ENCODE data around the gene VWA3B. TPM values are rescaled to one million over a fixed set of nuclear protein-coding genes. Genes with fewer than 3 reads are reported as not detected.

VWA3B gene, protein sequence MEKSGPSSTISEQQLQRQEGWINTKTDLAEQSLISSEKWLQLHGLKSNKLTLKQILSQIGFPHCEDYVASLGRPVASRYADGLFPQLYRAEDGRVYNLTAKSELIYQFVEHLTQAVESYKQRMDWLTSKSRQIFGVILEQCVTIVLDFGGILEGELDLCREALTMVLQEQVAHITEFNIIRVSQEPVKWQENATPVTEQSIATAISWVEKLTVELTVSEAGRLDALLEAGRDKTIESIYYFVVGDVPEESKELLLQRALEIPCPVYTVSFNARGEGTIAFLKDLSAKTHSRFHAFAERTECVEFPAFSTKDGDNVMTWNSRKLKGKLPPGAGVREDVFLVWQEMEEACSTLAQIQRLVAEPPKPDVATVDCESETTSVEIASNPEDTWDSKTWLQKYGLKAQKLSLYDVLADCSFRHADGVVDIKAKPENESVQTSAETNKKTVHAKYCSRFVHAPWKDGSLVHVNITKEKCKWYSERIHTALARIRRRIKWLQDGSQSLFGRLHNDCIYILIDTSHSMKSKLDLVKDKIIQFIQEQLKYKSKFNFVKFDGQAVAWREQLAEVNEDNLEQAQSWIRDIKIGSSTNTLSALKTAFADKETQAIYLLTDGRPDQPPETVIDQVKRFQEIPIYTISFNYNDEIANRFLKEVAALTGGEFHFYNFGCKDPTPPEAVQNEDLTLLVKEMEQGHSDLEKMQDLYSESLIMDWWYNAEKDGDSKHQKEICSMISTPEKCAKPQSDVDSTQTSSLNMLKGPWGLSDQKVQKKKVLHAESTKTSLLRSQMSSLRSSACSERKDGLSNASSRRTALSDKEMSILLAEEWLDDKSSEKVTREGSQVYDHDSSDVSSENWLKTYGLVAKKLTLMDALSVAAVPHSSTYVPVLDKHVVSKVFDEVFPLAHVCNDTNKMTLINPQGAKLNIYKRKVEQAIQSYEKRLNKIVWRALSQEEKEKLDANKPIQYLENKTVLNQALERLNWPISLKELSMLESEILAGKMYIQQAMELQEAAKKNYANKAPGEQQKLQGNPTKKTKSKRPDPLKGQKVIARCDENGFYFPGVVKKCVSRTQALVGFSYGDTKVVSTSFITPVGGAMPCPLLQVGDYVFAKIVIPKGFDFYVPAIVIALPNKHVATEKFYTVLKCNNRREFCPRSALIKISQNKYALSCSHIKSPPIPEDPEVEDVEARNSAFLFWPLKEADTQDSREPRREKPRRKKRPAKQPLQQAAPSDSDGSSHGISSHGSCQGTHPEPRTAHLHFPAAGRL (N-terminal part only)
- not detected for total RNA-seq

DNA sequence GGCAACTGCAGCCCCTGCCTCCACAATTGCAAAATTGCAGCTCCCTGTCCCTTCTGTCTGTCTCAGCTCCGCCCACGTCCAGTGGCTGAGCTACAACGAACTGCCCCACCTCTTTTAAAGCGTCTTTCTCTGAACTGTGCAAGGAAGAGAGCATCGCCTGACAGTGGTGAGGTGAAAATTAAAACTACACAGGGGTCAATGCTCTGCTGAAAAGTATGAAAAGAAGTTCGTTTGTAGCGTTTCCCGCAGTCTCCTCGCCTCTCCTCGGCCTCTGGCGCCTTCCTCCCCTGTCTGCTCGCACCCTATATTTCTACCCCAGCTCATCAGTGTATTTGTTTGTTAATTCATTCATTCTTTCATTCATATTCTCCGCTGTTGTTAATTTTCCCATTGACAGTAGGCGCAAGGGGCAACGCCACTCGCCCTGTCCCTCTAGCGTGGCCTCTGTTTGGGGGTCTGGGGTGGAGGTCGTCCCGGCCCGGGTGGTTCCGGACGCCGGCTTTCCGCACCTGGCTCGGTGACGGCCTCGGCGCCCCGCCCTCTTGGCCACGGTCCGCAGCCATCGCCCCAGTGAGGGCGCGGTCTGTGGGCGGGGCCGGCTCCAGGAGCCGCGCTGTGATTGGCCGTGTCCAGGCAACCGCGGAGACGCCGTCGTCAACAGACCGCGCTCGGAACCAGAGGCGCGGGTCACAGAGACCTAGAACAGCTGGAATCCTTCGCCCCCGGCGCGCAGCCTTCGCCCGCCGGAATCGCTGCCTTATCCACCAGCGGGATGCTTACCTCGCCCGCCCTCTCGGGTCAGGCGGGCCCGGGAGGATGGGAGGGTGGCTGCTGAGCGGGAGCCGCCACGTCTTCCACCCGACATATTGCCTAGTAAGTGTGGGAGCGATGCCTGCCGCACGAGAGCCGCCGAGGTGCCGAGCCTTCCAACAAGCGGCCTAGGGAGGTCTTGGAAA, at the start of gene VWA3B:
Gene VWA3B (plus strand): TSS at position 677 of the 956 bp plus-strand sequence. CDS start 5,926 bp downstream, outside the sequence.
- H3K27ac ChIP-seq: peak within 1 kb of the TSS; percentile 44 to 80 (median 48)
- H3K4me3 ChIP-seq: peak within 1 kb of the TSS; percentile 24 to 71 (median 52)
- intact Hi-C loops (cut with DNase I): no loop called here
- H3K36me3 ChIP-seq: no peaks in the 10 kb centered on the region
- no peak for DNase-seq
- no peaks in the 10 kb centered on the region for H3K9me3 ChIP-seq
- H3K27me3 ChIP-seq: peaks cover 0 to 37% (median 0%) of the 10 kb centered on the region in 4 donors
- TF ChIP-seq CTCF (IDR thresholded peaks at IDR 0.05) (peak in 1 of 6 experiments; percentile 2), POLR2A (IDR thresholded peaks at IDR 0.05) (no peak)
- 3 to 5% methylated on average over 16 to 27 of the region's 74 CpGs for WGBS, 2 donors
- peaks cover 10 to 36% (median 13%) of the 10 kb centered on the region in 3 donors for H3K4me1 ChIP-seq

- no peak for TF ChIP-seq POLR2A (IDR thresholded peaks at IDR 0.05)
- TF ChIP-seq CTCF (IDR thresholded peaks at IDR 0.05): no peak
- Histone ChIP-seq H3K4me1 (peaks cover 0 to 7% (median 0%) of the 10 kb centered on the region in 3 donors), H3K27ac (peak overlapping the region in 1 of 4 donors; percentile 3), H3K4me3 (no peak overlapping the region), H3K36me3 (no peaks in the 10 kb centered on the region), H3K9me3 (no peaks in the 10 kb centered on the region), H3K27me3 (peaks cover 0 to 7% (median 0%) of the 10 kb centered on the region in 4 donors)
- no peak for DNase-seq
- intact Hi-C loops (cut with DNase I): no loop called here
- 64% methylated on average over 2 of the region's 2 CpGs for WGBS, 2 donors
Observed at GRCh38 chr2:98037206-98037605, 49.8 kb upstream of the VWA3B start.

DNA sequence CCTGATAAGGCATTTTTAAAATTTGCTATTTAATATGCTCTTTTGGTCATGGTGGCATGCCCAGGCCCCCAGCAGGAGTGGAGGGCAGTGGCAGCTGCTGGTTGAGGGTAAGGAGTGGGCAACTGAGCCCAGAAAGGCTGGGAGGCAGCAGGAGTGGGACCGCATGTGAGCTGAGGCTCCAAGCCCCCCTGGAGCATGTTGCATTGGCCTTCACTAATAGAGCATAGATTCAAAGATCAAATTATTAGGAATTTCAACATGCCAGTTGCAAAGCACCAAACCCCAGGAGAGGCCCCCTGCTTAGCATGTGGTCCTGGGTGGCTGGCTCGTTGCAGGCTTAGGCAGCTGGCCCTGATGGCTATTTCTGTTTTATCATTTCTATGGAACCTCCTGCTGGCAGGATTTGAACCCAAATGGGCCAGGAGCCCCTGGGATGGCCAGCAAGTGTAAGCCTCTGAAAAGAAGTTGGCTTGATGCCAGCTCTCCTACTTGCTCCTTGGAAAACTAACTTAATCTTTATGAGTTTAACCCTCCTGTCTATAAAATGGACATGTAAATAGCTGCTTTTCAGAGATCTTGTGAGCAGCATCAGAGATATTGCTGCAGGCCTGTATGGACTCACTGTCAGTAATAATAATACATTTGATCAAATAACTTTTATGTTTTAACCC, 49.2 kb upstream of the VWA3B start:
- no peaks in the 10 kb centered on the region for H3K36me3 ChIP-seq
- no peak for TF ChIP-seq POLR2A (IDR thresholded peaks at IDR 0.05)
- TF ChIP-seq CTCF (IDR thresholded peaks at IDR 0.05): no peak
- DNase-seq: no peak
- H3K4me3 ChIP-seq: no peak overlapping the region
- intact Hi-C loops (cut with DNase I): no loop called here
- no peaks in the 10 kb centered on the region for H3K9me3 ChIP-seq
- H3K4me1 ChIP-seq: peaks cover 0 to 7% (median 0%) of the 10 kb centered on the region in 3 donors
- WGBS, 2 donors: 79 to 92% methylated on average over 2 of the region's 2 CpGs
- H3K27me3 ChIP-seq: peaks cover 0 to 7% (median 0%) of the 10 kb centered on the region in 4 donors
- no peak overlapping the region for H3K27ac ChIP-seq

Data from esophagus squamous epithelium (tissue), 5 donors.